Measurements from ENCODE around the gene TMEM132D. TPM values are rescaled to one million over a fixed set of nuclear protein-coding genes. Genes with fewer than 3 reads are reported as not detected.

TMEM132D gene
- total and polyA plus RNA-seq, 4 donors: 0.01 to 0.14 (median 0.08) TPM

GRCh38 chr12:129532082-129532481 lies 371.7 kb downstream of the TMEM132D start:
- H3K9me3 ChIP-seq (ENCODE audit: control insufficient read depth in 4 of 4, low read length in 3 of 4): no peaks in the 10 kb centered on the region
- peaks cover 0 to 5% (median 1%) of the 10 kb centered on the region in 4 donors for H3K27me3 ChIP-seq (ENCODE audit: control insufficient read depth in 4 of 4, insufficient read depth in 4 of 4, low read length in 3 of 4)
- TF ChIP-seq SP1 (IDR thresholded peaks at IDR 0.05): no peak
- no peak for TF ChIP-seq TAF1 (conservative IDR thresholded peaks at IDR 0.05)
- TF ChIP-seq HNF4A (conservative IDR thresholded peaks at IDR 0.05): no peak
- TF ChIP-seq MAX (IDR thresholded peaks at IDR 0.05): no peak
- TF ChIP-seq RAD21 (IDR thresholded peaks at IDR 0.05): no peak
- 65% methylated on average over 7 of the region's 7 CpGs for WGBS
- H3K4me3 ChIP-seq (ENCODE audit: low read depth in 1 of 3, low read length in 3 of 3): no peak overlapping the region
- H3K9ac ChIP-seq (ENCODE audit: low read depth in 1 of 2, low read length in 2 of 2): no peak overlapping the region
- no peaks in the 10 kb centered on the region for H3K36me3 ChIP-seq (ENCODE audit: control insufficient read depth in 4 of 4, insufficient read depth in 3 of 4, low read depth in 1 of 4, low read length in 3 of 4)
- H3K27ac ChIP-seq (ENCODE audit: low read depth in 1 of 2, low read length in 2 of 2): no peak overlapping the region
- no peaks in the 10 kb centered on the region for H3K4me1 ChIP-seq (ENCODE audit: control insufficient read depth in 4 of 4, insufficient read depth in 4 of 4, low read length in 3 of 4)
- no peak for DNase-seq (ENCODE audit: low spot score)

DNA sequence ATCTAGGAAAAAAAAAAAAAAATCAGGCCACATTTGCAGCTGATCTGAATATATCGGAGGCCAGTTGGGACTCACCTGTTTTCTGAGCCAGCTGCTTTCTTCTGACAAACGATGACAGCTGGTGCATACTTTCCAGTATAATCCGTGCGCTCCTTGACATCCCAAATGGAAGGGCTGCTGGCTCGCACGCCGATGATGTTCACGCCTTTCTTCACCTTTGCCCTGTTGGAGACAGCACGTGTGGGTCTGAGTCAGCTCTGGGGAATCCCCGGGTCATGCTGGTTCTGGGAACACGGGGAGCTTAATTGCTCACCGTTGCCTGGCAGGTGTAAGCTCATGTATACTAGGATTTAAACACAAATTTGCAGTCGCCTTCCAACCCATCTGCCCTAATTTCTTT lies 372.8 kb downstream of the TMEM132D start:
- no peak overlapping the region for H3K27ac ChIP-seq (ENCODE audit: low read depth in 1 of 2, low read length in 2 of 2)
- WGBS: 55% methylated on average over 13 of the region's 13 CpGs
- no peak for DNase-seq (ENCODE audit: low spot score)
- no peaks in the 10 kb centered on the region for H3K4me1 ChIP-seq (ENCODE audit: control insufficient read depth in 4 of 4, insufficient read depth in 4 of 4, low read length in 3 of 4)
- peaks cover 0 to 5% (median 1%) of the 10 kb centered on the region in 4 donors for H3K27me3 ChIP-seq (ENCODE audit: control insufficient read depth in 4 of 4, insufficient read depth in 4 of 4, low read length in 3 of 4)
- no peak overlapping the region for H3K4me3 ChIP-seq (ENCODE audit: low read depth in 1 of 3, low read length in 3 of 3)
- H3K9me3 ChIP-seq (ENCODE audit: control insufficient read depth in 4 of 4, low read length in 3 of 4): no peaks in the 10 kb centered on the region
- H3K9ac ChIP-seq (ENCODE audit: low read depth in 1 of 2, low read length in 2 of 2): no peak overlapping the region
- no peaks in the 10 kb centered on the region for H3K36me3 ChIP-seq (ENCODE audit: control insufficient read depth in 4 of 4, insufficient read depth in 3 of 4, low read depth in 1 of 4, low read length in 3 of 4)
- no peak for TF ChIP-seq EGR1 (IDR thresholded peaks at IDR 0.05; ENCODE audit: low read depth in 2 of 2)
- peak in 1 of 2 donors; percentile 15 for TF ChIP-seq JUND (IDR thresholded peaks at IDR 0.05)

DNA sequence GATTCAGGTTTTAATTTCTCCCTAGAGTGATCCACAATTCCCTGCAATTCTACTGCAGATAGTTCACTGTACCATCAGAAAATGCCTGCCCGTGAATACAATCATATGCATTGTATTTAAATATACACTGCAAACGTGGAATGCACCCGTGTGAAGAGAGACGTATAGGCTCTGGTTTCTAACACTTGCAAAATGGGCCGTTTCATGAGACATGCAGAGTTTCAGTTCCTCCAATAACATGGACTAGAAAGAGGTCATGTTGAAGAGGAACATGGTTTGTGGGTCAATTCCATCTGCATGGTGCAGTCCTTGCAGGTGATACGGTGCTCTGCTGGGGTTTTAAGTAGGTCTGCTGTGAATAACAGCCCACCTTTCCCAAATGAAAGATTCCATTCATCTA lies 373.3 kb downstream of the TMEM132D start:
- no peak overlapping the region for H3K4me3 ChIP-seq (ENCODE audit: low read depth in 1 of 3, low read length in 3 of 3)
- H3K9me3 ChIP-seq (ENCODE audit: control insufficient read depth in 4 of 4, low read length in 3 of 4): no peaks in the 10 kb centered on the region
- 63% methylated on average over 6 of the region's 6 CpGs for WGBS
- no peaks in the 10 kb centered on the region for H3K4me1 ChIP-seq (ENCODE audit: control insufficient read depth in 4 of 4, insufficient read depth in 4 of 4, low read length in 3 of 4)
- TF ChIP-seq GABPA (IDR thresholded peaks at IDR 0.05 in 1 of 2, conservative IDR thresholded peaks at IDR 0.05 in 1 of 2): no peak
- no peaks in the 10 kb centered on the region for H3K36me3 ChIP-seq (ENCODE audit: control insufficient read depth in 4 of 4, insufficient read depth in 3 of 4, low read depth in 1 of 4, low read length in 3 of 4)
- H3K9ac ChIP-seq (ENCODE audit: low read depth in 1 of 2, low read length in 2 of 2): no peak overlapping the region
- no peak for DNase-seq (ENCODE audit: low spot score)
- H3K27ac ChIP-seq (ENCODE audit: low read depth in 1 of 2, low read length in 2 of 2): no peak overlapping the region
- peaks cover 0 to 5% (median 1%) of the 10 kb centered on the region in 4 donors for H3K27me3 ChIP-seq (ENCODE audit: control insufficient read depth in 4 of 4, insufficient read depth in 4 of 4, low read length in 3 of 4)

GRCh38 chr12:129527506-129527905 lies 376.3 kb downstream of the TMEM132D start:
- 70% methylated on average over 3 of the region's 3 CpGs for WGBS
- Histone ChIP-seq H3K27me3 (ENCODE audit: control insufficient read depth in 4 of 4, insufficient read depth in 4 of 4, low read length in 3 of 4) (peaks cover 0 to 4% (median 0%) of the 10 kb centered on the region in 4 donors), H3K9ac (ENCODE audit: low read depth in 1 of 2, low read length in 2 of 2) (no peak overlapping the region), H3K27ac (ENCODE audit: low read depth in 1 of 2, low read length in 2 of 2) (no peak overlapping the region), H3K9me3 (ENCODE audit: control insufficient read depth in 4 of 4, low read length in 3 of 4) (no peaks in the 10 kb centered on the region), H3K36me3 (ENCODE audit: control insufficient read depth in 4 of 4, insufficient read depth in 3 of 4, low read depth in 1 of 4, low read length in 3 of 4) (no peaks in the 10 kb centered on the region), H3K4me3 (ENCODE audit: low read depth in 1 of 3, low read length in 3 of 3) (no peak overlapping the region), H3K4me1 (ENCODE audit: control insufficient read depth in 4 of 4, insufficient read depth in 4 of 4, low read length in 3 of 4) (no peaks in the 10 kb centered on the region)
- no peak for DNase-seq (ENCODE audit: low spot score)
- TF ChIP-seq EGR1 (IDR thresholded peaks at IDR 0.05; ENCODE audit: low read depth in 2 of 2): no peak
- no peak for TF ChIP-seq SP1 (IDR thresholded peaks at IDR 0.05)
- no peak for TF ChIP-seq ZBTB33 (IDR thresholded peaks at IDR 0.05)
- TF ChIP-seq RAD21 (IDR thresholded peaks at IDR 0.05): no peak
- TF ChIP-seq TAF1 (conservative IDR thresholded peaks at IDR 0.05): no peak
- no peak for TF ChIP-seq GABPA (IDR thresholded peaks at IDR 0.05 in 1 of 2, conservative IDR thresholded peaks at IDR 0.05 in 1 of 2)
- TF ChIP-seq FOXA2 (IDR thresholded peaks at IDR 0.05): no peak
- no peak for TF ChIP-seq CTCF (IDR thresholded peaks at IDR 0.05; ENCODE audit: low read depth, low read length, missing input control)
- TF ChIP-seq HNF4A (conservative IDR thresholded peaks at IDR 0.05): no peak
- TF ChIP-seq, protein P1, sequence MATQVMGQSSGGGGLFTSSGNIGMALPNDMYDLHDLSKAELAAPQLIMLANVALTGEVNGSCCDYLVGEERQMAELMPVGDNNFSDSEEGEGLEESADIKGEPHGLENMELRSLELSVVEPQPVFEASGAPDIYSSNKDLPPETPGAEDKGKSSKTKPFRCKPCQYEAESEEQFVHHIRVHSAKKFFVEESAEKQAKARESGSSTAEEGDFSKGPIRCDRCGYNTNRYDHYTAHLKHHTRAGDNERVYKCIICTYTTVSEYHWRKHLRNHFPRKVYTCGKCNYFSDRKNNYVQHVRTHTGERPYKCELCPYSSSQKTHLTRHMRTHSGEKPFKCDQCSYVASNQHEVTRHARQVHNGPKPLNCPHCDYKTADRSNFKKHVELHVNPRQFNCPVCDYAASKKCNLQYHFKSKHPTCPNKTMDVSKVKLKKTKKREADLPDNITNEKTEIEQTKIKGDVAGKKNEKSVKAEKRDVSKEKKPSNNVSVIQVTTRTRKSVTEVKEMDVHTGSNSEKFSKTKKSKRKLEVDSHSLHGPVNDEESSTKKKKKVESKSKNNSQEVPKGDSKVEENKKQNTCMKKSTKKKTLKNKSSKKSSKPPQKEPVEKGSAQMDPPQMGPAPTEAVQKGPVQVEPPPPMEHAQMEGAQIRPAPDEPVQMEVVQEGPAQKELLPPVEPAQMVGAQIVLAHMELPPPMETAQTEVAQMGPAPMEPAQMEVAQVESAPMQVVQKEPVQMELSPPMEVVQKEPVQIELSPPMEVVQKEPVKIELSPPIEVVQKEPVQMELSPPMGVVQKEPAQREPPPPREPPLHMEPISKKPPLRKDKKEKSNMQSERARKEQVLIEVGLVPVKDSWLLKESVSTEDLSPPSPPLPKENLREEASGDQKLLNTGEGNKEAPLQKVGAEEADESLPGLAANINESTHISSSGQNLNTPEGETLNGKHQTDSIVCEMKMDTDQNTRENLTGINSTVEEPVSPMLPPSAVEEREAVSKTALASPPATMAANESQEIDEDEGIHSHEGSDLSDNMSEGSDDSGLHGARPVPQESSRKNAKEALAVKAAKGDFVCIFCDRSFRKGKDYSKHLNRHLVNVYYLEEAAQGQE (IDR thresholded peaks at IDR 0.05): no peak
- TF ChIP-seq, protein P2, sequence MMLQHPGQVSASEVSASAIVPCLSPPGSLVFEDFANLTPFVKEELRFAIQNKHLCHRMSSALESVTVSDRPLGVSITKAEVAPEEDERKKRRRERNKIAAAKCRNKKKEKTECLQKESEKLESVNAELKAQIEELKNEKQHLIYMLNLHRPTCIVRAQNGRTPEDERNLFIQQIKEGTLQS (IDR thresholded peaks at IDR 0.05): no peak
- TF ChIP-seq FOXA1 (IDR thresholded peaks at IDR 0.05): no peak
- no peak for TF ChIP-seq YY1 (IDR thresholded peaks at IDR 0.05)
- no peak for TF ChIP-seq JUND (IDR thresholded peaks at IDR 0.05)
- TF ChIP-seq NR2F2 (IDR thresholded peaks at IDR 0.05): no peak
- no peak for TF ChIP-seq RXRA (IDR thresholded peaks at IDR 0.05)

Measured in liver (tissue), 9 donors.